Heart left ventricle (tissue), 16 donors: ENCODE data around the gene CAV3. TPM values are rescaled to one million over a fixed set of nuclear protein-coding genes. Genes with fewer than 3 reads are reported as not detected.
"Not testable (repeated sequence)": the region's sequence is repeated elsewhere in the genome, so short reads cannot be mapped to it uniquely, and the experiment has no call there.

Source experiments
- ATAC-seq, 4 donors: fragments of 200-7000 bp; cut with Tn5 transposase; one replicate each; pipeline ENCODE4 v1.9.1; 2020 to 2022; ENCODE audit warnings: moderate library complexity in 4 of 4, mild to moderate bottlenecking in 3 of 4, moderate number of reproducible peaks in 1 of 4
- DNase-seq, 5 donors: peaks; one replicate each; pipeline ENCODE4 v3.0.0-alpha.2; 2020
- H3K27ac ChIP-seq, 12 donors: fragments of 200-600 bp; sonication (generic) in 4 of 12; one replicate each; pipeline versions ENCODE4 v1.5.0 to v1.8.0; 2016 to 2022; ENCODE audit warnings: mild to moderate bottlenecking in 2 of 12
- H3K27me3 ChIP-seq, 9 donors: fragments of 200-600 bp; sonication (generic) in 2 of 9; one replicate each; pipeline versions ENCODE4 v1.5.1 to v1.8.0; 2016 to 2022; ENCODE audit warnings: mild to moderate bottlenecking in 3 of 9
- H3K36me3 ChIP-seq, 9 donors: fragments of 200-600 bp; sonication (generic) in 2 of 9; one replicate each; pipeline versions ENCODE4 v1.5.0 to v1.8.0; 2018 to 2022; ENCODE audit warnings: mild to moderate bottlenecking in 2 of 9
- H3K4me1 ChIP-seq, 12 donors: fragments of 200-600 bp; sonication (generic) in 4 of 12; one replicate each; pipeline versions ENCODE4 v1.5.0 to v1.8.0; 2016 to 2022; ENCODE audit warnings: mild to moderate bottlenecking in 3 of 12
- H3K4me3 ChIP-seq, 12 donors: fragments of 200-600 bp; sonication (generic) in 4 of 12; one replicate each; pipeline versions ENCODE4 v1.5.0 to v1.8.0; 2017 to 2022; ENCODE audit warnings: mild to moderate bottlenecking in 9 of 12, moderate library complexity in 4 of 12
- H3K9me3 ChIP-seq, 12 donors: fragments of 200-600 bp; sonication (generic) in 4 of 12; one replicate each; pipeline versions ENCODE4 v1.5.0 to v1.8.0; 2016 to 2022; ENCODE audit warnings: mild to moderate bottlenecking in 1 of 12
- POLR2A ChIP-seq, 2 donors: fragments of 450-650 bp; IDR thresholded peaks; one replicate each; pipeline ENCODE4 v1.6.1; 2017; ENCODE audit warnings: antibody characterized with exemption in 2 of 2, mild to moderate bottlenecking in 2 of 2, moderate library complexity in 2 of 2
- WGBS, 4 donors: extraction: QIAGEN DNeasy Blood & Tissue Kit in 2 of 4; methylation state at CpG; one replicate each; pipeline versions ENCODE4 v1.1.5 to v1.1.7; 2013 to 2018; 5-methylcytosine and 5-hydroxymethylcytosine counted together
- intact Hi-C, 10 donors: fragments of 100-400 bp; cut with DNase I; formaldehyde crosslinking; loops; one replicate each; pipeline versions ENCODE4 v1.11.1 to v1.14.2; 2022
- polyA plus RNA-seq, 2 donors: library from polyadenylated mRNA; stranded (reverse); fragments of 200-250 nt; gene quantifications; one replicate each; pipeline ENCODE4 v1.2.3, GENCODE V29; 2013
- total RNA-seq, 9 donors: library from RNA; depleted of rRNA in 2 of 9; stranded (reverse); fragments of >200 nt in 2 of 9; fragmentation: NEBNext Ultra II Directional in 3 of 9; extraction: Animal tissue kit (Norgen Biotek cat#: 25700) in 3 of 9; gene quantifications; one replicate each; pipeline versions ENCODE4 v1.1.0 to v1.2.4, GENCODE V29; 2016 to 2023
- TF ChIP-seq, protein P1 (sequence below), 12 donors: fragments of 200-600 bp; sonication (generic) in 4 of 12; IDR thresholded peaks; one replicate each; pipeline versions ENCODE4 v1.5.0 to v1.8.0; 2018 to 2022; ENCODE audit warnings: antibody characterized with exemption in 12 of 12, mild to moderate bottlenecking in 5 of 12
- donor health status: ischemic (EF 13 %, LVEDD 7.1; RV severe dilation, severe dysfunction).
- donor health status: healthy with polysubstance abuse.
- donor health status: DM: no; HTN: yes; CAD: no.
- donor health status: DM: no; HTN: no; CAD: no.
- donor health status: ischemic (EF 25% LVEDD 6.9; RV normal size, moderate dysfunction).
- donor health status: ischemic (EF 25% LVEDD 5.7; RV mildly dilated, moderate dysfunction).
- donor health status: healthy.
- donor health status: DM: yes; HTN: yes; CAD: no.
- donor health status: ischemic (EF 35%, LVEDD 5.7; RV mildly dilated, moderate dysfunction).
- donor health status: nonischemic (EF 11% LVEDD 7.7; RV severe dilation, severe dysfunction).
- donor health status: DM: yes; HTN: yes; CAD: no.
- donor health status: PGD.
- donor health status: ischemic (EF 29% LVEDD 5.4; RV normal size, mild dysfunction).
- donor health status: nonischemic (EF 23%, LVEDD 6.1; RV moderate dilation, normal function).

The CAV3 gene
- total and polyA plus RNA-seq, 11 donors: 17.4 to 37.8 (median 28.3) TPM

DNA sequence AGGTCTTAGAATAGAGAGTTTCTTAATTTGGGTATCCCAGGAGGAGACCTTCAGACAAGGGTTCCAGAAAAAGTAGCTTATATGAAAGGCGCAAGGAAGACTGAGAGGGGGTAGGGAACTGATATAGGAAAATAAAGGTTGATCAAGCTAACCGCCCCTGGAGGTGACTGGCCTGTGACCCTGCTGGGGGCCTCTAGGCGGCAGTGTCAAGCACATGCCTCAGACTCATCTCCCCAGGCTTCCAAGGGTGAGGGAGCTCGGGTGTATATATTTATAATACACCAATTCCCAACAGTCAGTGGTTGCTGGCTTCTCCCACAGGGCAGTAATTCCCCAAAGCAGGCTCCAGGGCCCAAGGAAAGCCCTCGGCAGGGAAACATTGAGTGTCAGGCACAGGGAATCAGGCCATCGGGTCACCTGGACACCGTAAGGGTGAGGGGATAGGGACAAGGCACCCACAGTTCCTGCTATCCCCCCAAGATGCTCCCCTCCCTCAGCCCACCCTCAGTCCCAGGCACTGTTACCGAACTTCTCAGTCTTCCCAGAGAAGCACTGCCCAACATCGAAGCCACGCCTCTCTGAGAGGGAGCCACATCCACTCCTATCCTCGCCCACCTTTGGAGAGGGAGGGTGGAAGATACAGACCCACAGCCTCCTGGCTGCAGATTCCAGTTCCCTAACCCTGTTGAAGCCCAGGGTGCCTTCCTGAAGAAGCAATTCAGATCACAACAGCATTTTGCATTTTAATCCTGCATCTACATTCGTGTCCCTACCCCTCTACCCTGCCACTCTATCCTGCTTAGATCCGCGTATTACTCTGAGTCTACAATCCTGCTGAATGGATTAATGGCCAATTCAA is 19.5 kb upstream of the CAV3 start:
- H3K27ac ChIP-seq: no peak overlapping the region
- H3K4me3 ChIP-seq: no peak overlapping the region
- no peaks in the 10 kb centered on the region for H3K36me3 ChIP-seq
- H3K9me3 ChIP-seq: no peaks in the 10 kb centered on the region
- ATAC-seq: peak in 1 of 4 donors; percentile 20
- no peak for DNase-seq
- 75 to 82% (median 79%) methylated on average over 14 of the region's 14 CpGs for WGBS, 4 donors
- peaks cover 0 to 5% (median 0%) of the 10 kb centered on the region in 12 donors for H3K4me1 ChIP-seq
- TF ChIP-seq, protein P1, sequence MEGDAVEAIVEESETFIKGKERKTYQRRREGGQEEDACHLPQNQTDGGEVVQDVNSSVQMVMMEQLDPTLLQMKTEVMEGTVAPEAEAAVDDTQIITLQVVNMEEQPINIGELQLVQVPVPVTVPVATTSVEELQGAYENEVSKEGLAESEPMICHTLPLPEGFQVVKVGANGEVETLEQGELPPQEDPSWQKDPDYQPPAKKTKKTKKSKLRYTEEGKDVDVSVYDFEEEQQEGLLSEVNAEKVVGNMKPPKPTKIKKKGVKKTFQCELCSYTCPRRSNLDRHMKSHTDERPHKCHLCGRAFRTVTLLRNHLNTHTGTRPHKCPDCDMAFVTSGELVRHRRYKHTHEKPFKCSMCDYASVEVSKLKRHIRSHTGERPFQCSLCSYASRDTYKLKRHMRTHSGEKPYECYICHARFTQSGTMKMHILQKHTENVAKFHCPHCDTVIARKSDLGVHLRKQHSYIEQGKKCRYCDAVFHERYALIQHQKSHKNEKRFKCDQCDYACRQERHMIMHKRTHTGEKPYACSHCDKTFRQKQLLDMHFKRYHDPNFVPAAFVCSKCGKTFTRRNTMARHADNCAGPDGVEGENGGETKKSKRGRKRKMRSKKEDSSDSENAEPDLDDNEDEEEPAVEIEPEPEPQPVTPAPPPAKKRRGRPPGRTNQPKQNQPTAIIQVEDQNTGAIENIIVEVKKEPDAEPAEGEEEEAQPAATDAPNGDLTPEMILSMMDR (IDR thresholded peaks at IDR 0.05): peak in 5 of 12 donors; percentile 7 to 38 (median 29)
- TF ChIP-seq POLR2A (IDR thresholded peaks at IDR 0.05): no peak
- no peaks in the 10 kb centered on the region for H3K27me3 ChIP-seq
- intact Hi-C loops: no loop called here

DNA sequence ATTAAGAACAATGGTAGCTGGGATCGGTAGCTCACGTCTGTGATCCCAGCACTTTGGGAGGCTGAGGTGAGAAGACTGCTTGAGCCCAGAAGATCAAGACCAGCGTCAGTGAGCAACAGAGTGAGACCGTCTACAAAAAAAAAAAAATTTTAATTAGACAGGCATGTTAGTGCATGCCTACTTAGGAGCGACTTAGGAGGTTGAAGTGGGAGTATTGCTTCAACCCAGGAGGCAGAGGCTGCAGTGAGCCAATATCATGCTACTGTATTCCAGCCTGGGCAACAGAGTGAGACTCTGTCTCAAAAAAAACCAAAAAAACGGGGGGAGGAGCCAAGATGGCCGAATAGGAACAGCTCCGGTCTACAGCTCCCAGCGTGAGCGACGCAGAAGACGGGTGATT is 17.8 kb upstream of the CAV3 start:
- intact Hi-C loops, H3K36me3 ChIP-seq, DNase-seq, H3K27me3 ChIP-seq, H3K4me3 ChIP-seq, H3K9me3 ChIP-seq, H3K27ac ChIP-seq, H3K4me1 ChIP-seq, ATAC-seq: not testable (repeated sequence)
- WGBS, 4 donors: 87 to 91% (median 90%) methylated on average over 12 of the region's 12 CpGs

DNA sequence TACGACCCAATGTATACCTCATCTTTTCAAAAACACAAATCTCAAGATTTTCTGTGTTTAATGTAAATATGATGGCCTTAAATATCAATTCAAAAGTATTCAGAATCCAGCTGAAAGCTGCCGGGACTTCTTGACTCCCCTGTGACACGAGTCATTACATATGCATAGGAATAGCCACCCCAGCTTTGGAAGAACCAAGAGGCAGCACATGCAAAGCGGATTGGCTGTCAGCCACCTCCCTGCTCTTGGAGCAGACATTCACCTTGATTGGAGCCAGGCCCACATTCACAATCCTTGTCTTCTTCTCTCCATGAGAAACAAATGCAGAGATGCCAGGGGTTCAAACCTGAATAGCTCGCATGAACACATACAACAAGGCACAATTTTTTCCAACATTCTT is 10.8 kb upstream of the CAV3 start:
- Histone ChIP-seq H3K36me3 (no peaks in the 10 kb centered on the region), H3K9me3 (peaks cover 0 to 10% (median 0%) of the 10 kb centered on the region in 12 donors), H3K27me3 (no peaks in the 10 kb centered on the region), H3K4me1 (no peaks in the 10 kb centered on the region), H3K27ac (no peak overlapping the region), H3K4me3 (no peak overlapping the region)
- no peak for TF ChIP-seq POLR2A (IDR thresholded peaks at IDR 0.05)
- TF ChIP-seq, protein P1 (IDR thresholded peaks at IDR 0.05): no peak
- intact Hi-C loops: no loop called here
- DNase-seq (no peak), ATAC-seq (no peak)
- WGBS, 4 donors: 72 to 77% (median 75%) methylated on average over 5 of the region's 5 CpGs

DNA sequence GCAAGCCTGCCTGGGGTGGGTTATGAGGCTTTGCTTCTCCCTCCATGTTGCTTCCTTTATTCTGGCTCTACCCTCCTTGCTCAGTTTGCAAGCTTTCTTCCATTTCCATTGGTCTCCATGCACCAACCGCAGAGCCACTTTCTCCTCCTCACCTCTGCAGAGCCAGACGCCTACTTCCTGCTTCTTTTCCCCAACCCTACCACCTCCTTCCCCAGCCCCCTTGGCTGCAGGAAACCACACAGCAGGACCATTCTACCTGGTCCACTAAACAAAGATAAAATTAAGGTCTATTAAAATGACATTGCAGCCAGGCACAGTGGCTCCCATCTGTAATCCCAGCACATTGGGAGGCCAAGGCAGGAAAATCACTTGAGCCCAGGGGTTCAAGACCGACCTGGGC is 10.0 kb upstream of the CAV3 start:
- Histone ChIP-seq H3K4me1 (no peaks in the 10 kb centered on the region), H3K27ac (no peak overlapping the region), H3K4me3 (no peak overlapping the region), H3K9me3 (peaks cover 0 to 10% (median 0%) of the 10 kb centered on the region in 12 donors), H3K36me3 (no peaks in the 10 kb centered on the region), H3K27me3 (no peaks in the 10 kb centered on the region)
- no peak for DNase-seq
- no peak for ATAC-seq
- TF ChIP-seq, protein P1 (IDR thresholded peaks at IDR 0.05): no peak
- no peak for TF ChIP-seq POLR2A (IDR thresholded peaks at IDR 0.05)
- 66 to 77% (median 74%) methylated on average over 3 of the region's 3 CpGs for WGBS, 4 donors
- intact Hi-C loops: no loop called here
